ENCODE results near the gene KDM5A. TPM values are rescaled to one million over a fixed set of nuclear protein-coding genes. Genes with fewer than 3 reads are reported as not detected.

KDM5A gene
- total RNA-seq, 2 experiments from 2014 or later, result 39.6 to 88.8 TPM

- H3K4me3 ChIP-seq (ENCODE audit: low read depth, low read length, poor library complexity, severe bottlenecking), result no peak overlapping the region
- no peaks in the 10 kb centered on the region for H3K9me2 ChIP-seq (ENCODE audit: insufficient read depth, low read length)
- no peak overlapping the region for H3K4me2 ChIP-seq (ENCODE audit: low read length)
- no peak overlapping the region for H3K27ac ChIP-seq (ENCODE audit: low read depth, low read length, poor library complexity, severe bottlenecking)
- no peaks in the 10 kb centered on the region for H3K4me1 ChIP-seq (ENCODE audit: insufficient read depth, low read length, poor library complexity, severe bottlenecking)
- no peak overlapping the region for H2AFZ ChIP-seq (ENCODE audit: low read length)
- H3K36me3 ChIP-seq (ENCODE audit: insufficient read depth, low read length), result no peaks in the 10 kb centered on the region
- H4K20me1 ChIP-seq (ENCODE audit: insufficient read depth, low read length), result no peaks in the 10 kb centered on the region
- ChIA-PET CTCF (ENCODE audit: unreplicated experiment) (no interaction called here), POLR2A (no interaction called here)
- H3K9me3 ChIP-seq (ENCODE audit: low read length), result no peaks in the 10 kb centered on the region
- no TSS peak for BruUV-seq (replicated peaks)
- H3K79me2 ChIP-seq (ENCODE audit: insufficient read depth, low read depth, low read length), result no peaks in the 10 kb centered on the region
- intact Hi-C loops (cut with micrococcal nuclease; ENCODE audit: unreplicated experiment), result no loop called here
- no peak for TF ChIP-seq EZH2phosphoT487 (IDR thresholded peaks at IDR 0.05; ENCODE audit: borderline replicate concordance, low read depth, low read length)
- TF ChIP-seq, protein P1, sequence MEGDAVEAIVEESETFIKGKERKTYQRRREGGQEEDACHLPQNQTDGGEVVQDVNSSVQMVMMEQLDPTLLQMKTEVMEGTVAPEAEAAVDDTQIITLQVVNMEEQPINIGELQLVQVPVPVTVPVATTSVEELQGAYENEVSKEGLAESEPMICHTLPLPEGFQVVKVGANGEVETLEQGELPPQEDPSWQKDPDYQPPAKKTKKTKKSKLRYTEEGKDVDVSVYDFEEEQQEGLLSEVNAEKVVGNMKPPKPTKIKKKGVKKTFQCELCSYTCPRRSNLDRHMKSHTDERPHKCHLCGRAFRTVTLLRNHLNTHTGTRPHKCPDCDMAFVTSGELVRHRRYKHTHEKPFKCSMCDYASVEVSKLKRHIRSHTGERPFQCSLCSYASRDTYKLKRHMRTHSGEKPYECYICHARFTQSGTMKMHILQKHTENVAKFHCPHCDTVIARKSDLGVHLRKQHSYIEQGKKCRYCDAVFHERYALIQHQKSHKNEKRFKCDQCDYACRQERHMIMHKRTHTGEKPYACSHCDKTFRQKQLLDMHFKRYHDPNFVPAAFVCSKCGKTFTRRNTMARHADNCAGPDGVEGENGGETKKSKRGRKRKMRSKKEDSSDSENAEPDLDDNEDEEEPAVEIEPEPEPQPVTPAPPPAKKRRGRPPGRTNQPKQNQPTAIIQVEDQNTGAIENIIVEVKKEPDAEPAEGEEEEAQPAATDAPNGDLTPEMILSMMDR (conservative IDR thresholded peaks at IDR 0.05; ENCODE audit: low read length), result no peak
- no peak for DNase-seq (ENCODE audit: low spot score)
These were observed 131.4 kb downstream of the KDM5A start for GRCh38 chr12:257521-258321.

DNA sequence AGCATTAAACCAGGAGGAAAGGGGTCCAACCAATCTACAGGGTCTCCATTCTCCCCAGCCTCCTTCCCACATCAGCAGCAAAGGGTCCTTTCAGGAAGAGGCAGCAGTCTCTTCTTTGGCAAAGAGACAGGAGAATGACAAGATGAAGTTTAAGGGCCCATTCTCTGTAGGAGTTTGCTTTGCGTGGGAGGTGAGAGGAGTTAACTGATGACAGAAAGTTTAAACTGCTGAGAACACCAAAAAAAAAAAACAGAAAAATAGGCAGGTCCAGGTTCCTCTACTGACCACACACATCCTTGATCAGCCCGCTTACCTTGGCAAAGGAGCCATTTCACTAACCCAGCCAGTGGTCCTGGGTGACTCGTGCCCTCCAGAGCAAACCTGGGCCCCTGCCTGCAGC lies 132.2 kb downstream of the KDM5A start:
- no TSS peak for BruUV-seq (replicated peaks)
- no peak overlapping the region for H3K27ac ChIP-seq (ENCODE audit: low read depth, low read length, poor library complexity, severe bottlenecking)
- H3K9me2 ChIP-seq (ENCODE audit: insufficient read depth, low read length), result no peaks in the 10 kb centered on the region
- CTCF ChIA-PET (ENCODE audit: unreplicated experiment), result no interaction called here
- no peaks in the 10 kb centered on the region for H3K9me3 ChIP-seq (ENCODE audit: low read length)
- H4K20me1 ChIP-seq (ENCODE audit: insufficient read depth, low read length), result no peaks in the 10 kb centered on the region
- no peak overlapping the region for H3K4me2 ChIP-seq (ENCODE audit: low read length)
- no peak overlapping the region for H2AFZ ChIP-seq (ENCODE audit: low read length)
- intact Hi-C loops (cut with micrococcal nuclease; ENCODE audit: unreplicated experiment), result no loop called here
- H3K36me3 ChIP-seq (ENCODE audit: insufficient read depth, low read length), result no peaks in the 10 kb centered on the region
- POLR2A ChIA-PET, result no interaction called here
- no peak for DNase-seq (ENCODE audit: low spot score)
- TF ChIP-seq EZH2phosphoT487 (IDR thresholded peaks at IDR 0.05; ENCODE audit: borderline replicate concordance, low read depth, low read length), result no peak
- TF ChIP-seq, protein P1 (conservative IDR thresholded peaks at IDR 0.05; ENCODE audit: low read length), result no peak
- H3K79me2 ChIP-seq (ENCODE audit: insufficient read depth, low read depth, low read length), result no peaks in the 10 kb centered on the region
- H3K4me3 ChIP-seq (ENCODE audit: low read depth, low read length, poor library complexity, severe bottlenecking), result no peak overlapping the region
- no peaks in the 10 kb centered on the region for H3K4me1 ChIP-seq (ENCODE audit: insufficient read depth, low read length, poor library complexity, severe bottlenecking)

DNA sequence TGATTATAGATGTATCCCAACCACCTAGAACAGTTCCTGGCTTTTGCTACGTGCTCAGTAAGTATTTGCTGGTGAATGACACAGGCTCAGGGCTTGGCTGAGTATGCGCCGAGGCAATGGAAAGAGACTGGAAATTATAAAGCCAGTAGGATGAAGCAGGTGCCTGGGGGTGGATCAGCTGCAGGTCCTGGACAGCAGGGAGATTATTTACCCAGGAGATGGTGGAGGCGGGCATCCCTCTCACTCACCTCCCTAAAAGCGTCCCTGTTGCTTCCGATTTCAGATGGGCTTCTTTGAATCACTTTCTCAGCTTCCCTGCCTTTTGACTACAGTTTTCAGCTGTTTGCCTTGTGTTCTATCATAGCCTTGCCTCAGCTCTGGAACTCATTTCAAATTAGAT lies 132.9 kb downstream of the KDM5A start:
- intact Hi-C loops (cut with micrococcal nuclease; ENCODE audit: unreplicated experiment), result no loop called here
- Histone ChIP-seq H3K9me2 (ENCODE audit: insufficient read depth, low read length) (no peaks in the 10 kb centered on the region), H3K4me1 (ENCODE audit: insufficient read depth, low read length, poor library complexity, severe bottlenecking) (no peaks in the 10 kb centered on the region), H3K36me3 (ENCODE audit: insufficient read depth, low read length) (no peaks in the 10 kb centered on the region), H4K20me1 (ENCODE audit: insufficient read depth, low read length) (no peaks in the 10 kb centered on the region), H3K79me2 (ENCODE audit: insufficient read depth, low read depth, low read length) (no peaks in the 10 kb centered on the region), H3K4me3 (ENCODE audit: low read depth, low read length, poor library complexity, severe bottlenecking) (no peak overlapping the region), H3K4me2 (ENCODE audit: low read length) (no peak overlapping the region), H3K9me3 (ENCODE audit: low read length) (no peaks in the 10 kb centered on the region), H2AFZ (ENCODE audit: low read length) (no peak overlapping the region), H3K27ac (ENCODE audit: low read depth, low read length, poor library complexity, severe bottlenecking) (no peak overlapping the region)
- no TSS peak for BruUV-seq (replicated peaks)
- no peak for DNase-seq (ENCODE audit: low spot score)
- ChIA-PET CTCF (ENCODE audit: unreplicated experiment) (no interaction called here), POLR2A (no interaction called here)
- no peak for TF ChIP-seq EZH2phosphoT487 (IDR thresholded peaks at IDR 0.05; ENCODE audit: borderline replicate concordance, low read depth, low read length)
- TF ChIP-seq, protein P1 (conservative IDR thresholded peaks at IDR 0.05; ENCODE audit: low read length), result no peak
